ENCODE data around the gene ATP8A2. TPM values are rescaled to one million over a fixed set of nuclear protein-coding genes. Genes with fewer than 3 reads are reported as not detected.

ATP8A2 gene
- total RNA-seq, 4 donors from 2014 or later, result not detected

DNA sequence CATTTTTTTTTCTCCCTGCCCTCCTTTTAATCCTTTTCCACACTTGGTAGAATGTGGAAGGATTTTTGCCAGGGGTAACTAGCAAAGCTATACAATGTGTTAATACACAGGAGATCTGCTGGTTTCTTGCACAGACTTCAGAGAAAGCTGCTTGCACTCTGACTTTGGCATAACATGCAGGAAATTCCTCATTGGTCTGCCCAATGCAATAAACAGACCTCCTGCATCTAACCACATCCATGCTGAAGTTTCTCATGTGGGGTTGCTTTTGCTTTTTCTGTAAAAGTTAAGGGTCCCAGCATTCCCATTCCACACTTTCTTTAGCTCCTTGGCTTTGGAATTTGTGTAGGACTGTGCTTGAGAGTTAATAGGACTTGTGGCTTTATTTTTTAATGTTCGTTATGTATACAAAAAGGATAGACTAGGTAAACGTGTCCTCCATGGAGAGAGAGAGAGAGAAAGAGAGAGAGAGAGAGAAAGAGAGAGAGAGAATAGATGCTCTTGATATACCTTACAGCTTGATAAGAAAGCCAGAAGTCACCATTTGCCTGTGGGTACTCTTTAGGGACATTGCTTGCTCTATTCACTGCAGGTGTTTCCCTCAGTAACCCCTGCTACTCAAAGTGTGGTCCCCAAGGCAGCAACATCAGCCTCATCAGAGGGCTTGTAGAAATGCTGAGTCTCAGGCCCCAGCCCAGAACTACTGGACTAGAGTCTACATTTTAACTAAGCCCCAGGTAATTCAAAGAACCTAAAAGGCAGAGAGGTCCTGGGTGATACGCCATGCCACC, 509.6 kb downstream of the ATP8A2 start:
- H3K36me3 ChIP-seq, result no peaks in the 10 kb centered on the region
- H3K4me3 ChIP-seq, result no peak overlapping the region
- no peaks in the 10 kb centered on the region for H3K27me3 ChIP-seq
- in situ Hi-C loops (cut with MboI; ENCODE audit: low sequenced_read_pairs in 4 of 4), result no loop called here
- TF ChIP-seq POLR2A (IDR thresholded peaks at IDR 0.05) (no peak), CTCF (IDR thresholded peaks at IDR 0.05 in 4 of 5, conservative IDR thresholded peaks at IDR 0.05 in 1 of 5) (no peak)
- DNase-seq, result no peak
- ATAC-seq, result no peak
- intact Hi-C loops (cut with DNase I; ENCODE audit: low total_unique reads), result no loop called here
- H3K4me1 ChIP-seq, result no peaks in the 10 kb centered on the region
- no peaks in the 10 kb centered on the region for H3K9me3 ChIP-seq
- no peak overlapping the region for H3K27ac ChIP-seq

DNA sequence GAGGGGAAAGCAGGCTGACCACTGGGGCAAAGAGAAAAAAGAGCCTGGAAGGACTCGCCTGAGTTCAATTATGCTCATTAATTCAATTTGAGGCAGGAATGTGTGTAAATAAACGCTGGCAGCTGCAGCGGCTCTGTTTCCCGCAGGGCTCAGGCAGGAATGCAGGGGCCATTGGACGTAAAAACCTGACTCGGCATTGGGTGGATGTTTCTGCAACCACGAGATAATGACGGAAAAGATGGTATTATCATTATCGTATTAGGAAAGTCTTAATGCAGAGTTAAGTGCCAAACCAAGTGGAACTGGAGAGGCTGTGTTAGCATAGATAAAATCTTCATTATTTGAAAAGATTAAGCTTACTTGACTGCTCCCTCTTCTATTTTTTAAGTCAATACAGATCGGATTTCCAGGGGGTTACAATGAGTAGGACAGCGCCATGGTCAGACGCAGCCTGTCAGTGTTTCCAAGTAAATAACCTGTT, 510.2 kb downstream of the ATP8A2 start:
- Histone ChIP-seq H3K36me3 (no peaks in the 10 kb centered on the region), H3K9me3 (no peaks in the 10 kb centered on the region), H3K4me1 (no peaks in the 10 kb centered on the region), H3K4me3 (no peak overlapping the region), H3K27ac (no peak overlapping the region), H3K27me3 (peaks cover 0 to 4% (median 0%) of the 10 kb centered on the region in 3 donors)
- intact Hi-C loops (cut with DNase I; ENCODE audit: low total_unique reads) (no loop called here), in situ Hi-C loops (cut with MboI; ENCODE audit: low sequenced_read_pairs in 4 of 4) (no loop called here)
- DNase-seq, result no peak
- no peak for TF ChIP-seq CTCF (IDR thresholded peaks at IDR 0.05 in 4 of 5, conservative IDR thresholded peaks at IDR 0.05 in 1 of 5)
- TF ChIP-seq POLR2A (IDR thresholded peaks at IDR 0.05), result no peak
- ATAC-seq, result no peak

GRCh38 chr13:25882466-25883357, 510.9 kb downstream of the ATP8A2 start:
- DNase-seq (no peak), ATAC-seq (no peak)
- Histone ChIP-seq H3K27me3 (peaks cover 0 to 4% (median 0%) of the 10 kb centered on the region in 3 donors), H3K4me1 (no peaks in the 10 kb centered on the region), H3K4me3 (no peak overlapping the region), H3K9me3 (no peaks in the 10 kb centered on the region), H3K27ac (no peak overlapping the region), H3K36me3 (no peaks in the 10 kb centered on the region)
- in situ Hi-C loops (cut with MboI; ENCODE audit: low sequenced_read_pairs in 4 of 4) (no loop called here), intact Hi-C loops (cut with DNase I; ENCODE audit: low total_unique reads) (no loop called here)
- TF ChIP-seq CTCF (IDR thresholded peaks at IDR 0.05 in 4 of 5, conservative IDR thresholded peaks at IDR 0.05 in 1 of 5) (no peak), POLR2A (IDR thresholded peaks at IDR 0.05) (no peak)

- no peaks in the 10 kb centered on the region for H3K4me1 ChIP-seq
- H3K27me3 ChIP-seq, result peaks cover 0 to 4% (median 0%) of the 10 kb centered on the region in 3 donors
- no peaks in the 10 kb centered on the region for H3K9me3 ChIP-seq
- DNase-seq (no peak), ATAC-seq (no peak)
- no peak overlapping the region for H3K4me3 ChIP-seq
- H3K27ac ChIP-seq, result no peak overlapping the region
- in situ Hi-C loops (cut with MboI; ENCODE audit: low sequenced_read_pairs in 4 of 4) (no loop called here), intact Hi-C loops (cut with DNase I; ENCODE audit: low total_unique reads) (no loop called here)
- no peaks in the 10 kb centered on the region for H3K36me3 ChIP-seq
- TF ChIP-seq CTCF (IDR thresholded peaks at IDR 0.05 in 4 of 5, conservative IDR thresholded peaks at IDR 0.05 in 1 of 5), result no peak
- no peak for TF ChIP-seq POLR2A (IDR thresholded peaks at IDR 0.05)
These were observed 513.6 kb downstream of the ATP8A2 start for GRCh38 chr13:25885418-25885817.
